ENCODE measurements around the gene ANAPC4. TPM values are rescaled to one million over a fixed set of nuclear protein-coding genes. Genes with fewer than 3 reads are reported as not detected.

The ANAPC4 gene
- total RNA-seq, 1 donor from 2014 or later = 12.2 TPM

DNA sequence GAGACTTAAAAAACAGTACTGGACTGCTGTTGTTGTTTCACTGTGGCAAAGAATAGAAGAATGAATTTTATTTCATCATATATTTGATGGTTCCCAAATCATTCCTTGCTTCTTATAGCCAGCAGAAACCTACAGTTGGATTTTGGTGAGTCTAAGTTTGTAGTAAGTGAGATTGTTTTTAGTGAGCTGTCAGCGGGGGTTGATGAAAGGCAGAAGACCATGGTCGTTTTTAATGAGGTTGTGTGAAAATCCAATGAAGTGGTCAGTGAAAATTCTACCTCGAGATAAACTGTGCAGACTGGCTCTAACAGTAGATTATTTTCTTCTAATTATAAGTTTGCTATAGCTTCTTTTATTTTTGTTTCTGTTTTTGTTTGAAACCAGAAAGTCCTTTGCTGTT, 36.2 kb downstream of the ANAPC4 start:
- peaks cover 97% of the 10 kb centered on the region for H3K36me3 ChIP-seq
- no peaks in the 10 kb centered on the region for H3K4me1 ChIP-seq
- no peak overlapping the region for H3K27ac ChIP-seq (replicated peaks)
- no peak overlapping the region for H3K4me3 ChIP-seq
- TF ChIP-seq, protein P1, sequence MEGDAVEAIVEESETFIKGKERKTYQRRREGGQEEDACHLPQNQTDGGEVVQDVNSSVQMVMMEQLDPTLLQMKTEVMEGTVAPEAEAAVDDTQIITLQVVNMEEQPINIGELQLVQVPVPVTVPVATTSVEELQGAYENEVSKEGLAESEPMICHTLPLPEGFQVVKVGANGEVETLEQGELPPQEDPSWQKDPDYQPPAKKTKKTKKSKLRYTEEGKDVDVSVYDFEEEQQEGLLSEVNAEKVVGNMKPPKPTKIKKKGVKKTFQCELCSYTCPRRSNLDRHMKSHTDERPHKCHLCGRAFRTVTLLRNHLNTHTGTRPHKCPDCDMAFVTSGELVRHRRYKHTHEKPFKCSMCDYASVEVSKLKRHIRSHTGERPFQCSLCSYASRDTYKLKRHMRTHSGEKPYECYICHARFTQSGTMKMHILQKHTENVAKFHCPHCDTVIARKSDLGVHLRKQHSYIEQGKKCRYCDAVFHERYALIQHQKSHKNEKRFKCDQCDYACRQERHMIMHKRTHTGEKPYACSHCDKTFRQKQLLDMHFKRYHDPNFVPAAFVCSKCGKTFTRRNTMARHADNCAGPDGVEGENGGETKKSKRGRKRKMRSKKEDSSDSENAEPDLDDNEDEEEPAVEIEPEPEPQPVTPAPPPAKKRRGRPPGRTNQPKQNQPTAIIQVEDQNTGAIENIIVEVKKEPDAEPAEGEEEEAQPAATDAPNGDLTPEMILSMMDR (IDR thresholded peaks at IDR 0.05; ENCODE audit: borderline replicate concordance) = no peak
- H3K27me3 ChIP-seq (ENCODE audit: low read depth) = no peaks in the 10 kb centered on the region
- no peaks in the 10 kb centered on the region for H3K9me3 ChIP-seq (replicated peaks)
- intact Hi-C loops (cut with micrococcal nuclease) = no loop called here
- DNase-seq = no peak

GRCh38 chr4:25417014-25417413, 40.0 kb downstream of the ANAPC4 start:
- H3K27me3 ChIP-seq (ENCODE audit: low read depth) = no peaks in the 10 kb centered on the region
- no peaks in the 10 kb centered on the region for H3K9me3 ChIP-seq (replicated peaks)
- H3K4me3 ChIP-seq = no peak overlapping the region
- DNase-seq = no peak
- intact Hi-C loops (cut with micrococcal nuclease) = no loop called here
- no peak overlapping the region for H3K27ac ChIP-seq (replicated peaks)
- peaks cover 6% of the 10 kb centered on the region for H3K4me1 ChIP-seq
- TF ChIP-seq, protein P1 (IDR thresholded peaks at IDR 0.05; ENCODE audit: borderline replicate concordance) = no peak
- H3K36me3 ChIP-seq = peaks cover 75% of the 10 kb centered on the region

- TF ChIP-seq, protein P1 (IDR thresholded peaks at IDR 0.05; ENCODE audit: borderline replicate concordance) = no peak
- H3K36me3 ChIP-seq = peaks cover 39% of the 10 kb centered on the region
Observed at GRCh38 chr4:25420931-25421330, 43.9 kb downstream of the ANAPC4 start.

GRCh38 chr4:25421816-25422525, 44.9 kb downstream of the ANAPC4 start:
- H3K27me3 ChIP-seq (ENCODE audit: low read depth) = no peaks in the 10 kb centered on the region
- intact Hi-C loops (cut with micrococcal nuclease) = no loop called here
- no peak overlapping the region for H3K27ac ChIP-seq (replicated peaks)

More at GRCh38 chr4:25420931-25421330, 43.9 kb downstream of the ANAPC4 start:
- Histone ChIP-seq H3K27ac (replicated peaks) (no peak overlapping the region), H3K4me3 (no peak overlapping the region), H3K27me3 (ENCODE audit: low read depth) (no peaks in the 10 kb centered on the region), H3K4me1 (peaks cover 38% of the 10 kb centered on the region), H3K9me3 (replicated peaks) (no peaks in the 10 kb centered on the region)
- intact Hi-C loops (cut with micrococcal nuclease) = no loop called here
- no peak for DNase-seq

GRCh38 chr4:25423548-25423947, 46.5 kb downstream of the ANAPC4 start:
- intact Hi-C loops (cut with micrococcal nuclease) = no loop called here
- no peak overlapping the region for H3K4me3 ChIP-seq

More at GRCh38 chr4:25421816-25422525, 44.9 kb downstream of the ANAPC4 start:
- Histone ChIP-seq H3K36me3 (peaks cover 28% of the 10 kb centered on the region), H3K9me3 (replicated peaks) (no peaks in the 10 kb centered on the region), H3K4me3 (no peak overlapping the region), H3K4me1 (peaks cover 38% of the 10 kb centered on the region)
- TF ChIP-seq, protein P1 (IDR thresholded peaks at IDR 0.05; ENCODE audit: borderline replicate concordance) = no peak
- no peak for DNase-seq

More at GRCh38 chr4:25423548-25423947, 46.5 kb downstream of the ANAPC4 start:
- Histone ChIP-seq H3K36me3 (peaks cover 12% of the 10 kb centered on the region), H3K27me3 (ENCODE audit: low read depth) (no peaks in the 10 kb centered on the region), H3K4me1 (peaks cover 38% of the 10 kb centered on the region), H3K27ac (replicated peaks) (peak overlapping the region; percentile 1), H3K9me3 (replicated peaks) (no peaks in the 10 kb centered on the region)
- DNase-seq = no peak
- TF ChIP-seq, protein P1 (IDR thresholded peaks at IDR 0.05; ENCODE audit: borderline replicate concordance) = no peak
